Ishikawa (cell line): ENCODE data around the gene CBX4.
A peak's percentile ranks its signal among the peaks of the same experiment; 100 is the strongest.

ENCODE experiments used
- CEBPB ChIP-seq: IDR thresholded peaks from 2 replicates; pipeline ENCODE4 v1.6.1; 2012
- CREB1 ChIP-seq: IDR thresholded peaks from 2 replicates; pipeline ENCODE4 v1.6.1; 2012; ENCODE audit warnings: low read depth
- EGR1 ChIP-seq: IDR thresholded peaks from 2 replicates; pipeline ENCODE4 v1.6.1; 2012
- EP300 ChIP-seq: IDR thresholded peaks from 2 replicates; pipeline ENCODE4 v1.6.1; 2012; ENCODE audit warnings: borderline replicate concordance
- FOXM1 ChIP-seq: IDR thresholded peaks from 2 replicates; pipeline ENCODE4 v1.6.1; 2012; ENCODE audit warnings: low read depth, borderline replicate concordance
- MAX ChIP-seq: IDR thresholded peaks from 2 replicates; pipeline ENCODE4 v1.6.1; 2012
- NFIC ChIP-seq: IDR thresholded peaks from 2 replicates; pipeline ENCODE4 v1.6.1; 2012
- RAD21 ChIP-seq: IDR thresholded peaks from 2 replicates; pipeline ENCODE4 v1.6.1; 2012; ENCODE audit warnings: low read depth
- REST ChIP-seq: IDR thresholded peaks from 2 replicates; pipeline ENCODE4 v1.6.1; 2012; ENCODE audit warnings: low read depth, mild to moderate bottlenecking
- TAF1 ChIP-seq: IDR thresholded peaks from 2 replicates; pipeline ENCODE4 v1.6.1; 2012; ENCODE audit warnings: low read depth, mild to moderate bottlenecking
- TCF12 ChIP-seq: IDR thresholded peaks from 2 replicates; pipeline ENCODE4 v1.6.1; 2012; ENCODE audit warnings: low read depth
- TEAD4 ChIP-seq: IDR thresholded peaks from 2 replicates; pipeline ENCODE4 v1.6.1; 2012
- YY1 ChIP-seq: IDR thresholded peaks from 2 replicates; pipeline ENCODE4 v1.6.1; 2012; ENCODE audit warnings: low read depth
- ZBTB7A ChIP-seq: IDR thresholded peaks from 2 replicates; pipeline ENCODE4 v1.6.1; 2012; ENCODE audit warnings: low read depth
- TF ChIP-seq, protein P1 (sequence below): IDR thresholded peaks from 2 replicates; pipeline ENCODE4 v1.6.1; 2012

CBX4 gene

DNA sequence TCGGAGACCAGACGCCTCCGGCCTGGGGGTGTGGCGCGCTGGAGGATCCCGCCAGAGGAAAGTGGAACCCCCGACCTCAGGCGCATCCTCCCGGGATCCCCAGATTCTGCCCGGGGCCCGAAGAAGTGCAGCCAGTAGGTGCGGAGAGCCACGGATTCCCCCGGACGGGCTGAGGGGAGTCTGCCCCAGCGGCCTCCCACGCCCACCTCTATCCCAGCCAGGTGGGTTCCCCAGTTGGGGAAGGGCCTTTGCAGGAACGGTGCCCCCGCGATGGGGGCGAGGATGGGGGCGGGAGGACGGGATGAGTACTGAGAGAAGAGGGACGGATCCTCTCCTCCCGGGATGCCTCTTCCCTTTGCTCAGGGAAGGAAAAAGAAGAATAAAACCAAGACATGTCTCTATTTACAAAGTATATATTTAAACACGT is 47.5 kb downstream of the CBX4 start:
- TF ChIP-seq TEAD4 (no peak), NFIC (no peak), FOXM1 (no peak), MAX (no peak), CREB1 (no peak), YY1 (no peak), ZBTB7A (no peak)

GRCh38 chr17:79790805-79791734 is 48.2 kb downstream of the CBX4 start:
- no peak for TF ChIP-seq EP300
- no peak for TF ChIP-seq CREB1
- TF ChIP-seq TEAD4 = no peak
- no peak for TF ChIP-seq NFIC
- TF ChIP-seq MAX = no peak
- no peak for TF ChIP-seq CEBPB
- no peak for TF ChIP-seq TAF1
- no peak for TF ChIP-seq YY1
- TF ChIP-seq REST = no peak
- TF ChIP-seq RAD21 = no peak
- no peak for TF ChIP-seq ZBTB7A
- TF ChIP-seq, protein P1, sequence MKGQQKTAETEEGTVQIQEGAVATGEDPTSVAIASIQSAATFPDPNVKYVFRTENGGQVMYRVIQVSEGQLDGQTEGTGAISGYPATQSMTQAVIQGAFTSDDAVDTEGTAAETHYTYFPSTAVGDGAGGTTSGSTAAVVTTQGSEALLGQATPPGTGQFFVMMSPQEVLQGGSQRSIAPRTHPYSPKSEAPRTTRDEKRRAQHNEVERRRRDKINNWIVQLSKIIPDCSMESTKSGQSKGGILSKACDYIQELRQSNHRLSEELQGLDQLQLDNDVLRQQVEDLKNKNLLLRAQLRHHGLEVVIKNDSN = no peak
- no peak for TF ChIP-seq FOXM1
- no peak for TF ChIP-seq EGR1
- TF ChIP-seq TCF12 = no peak

DNA sequence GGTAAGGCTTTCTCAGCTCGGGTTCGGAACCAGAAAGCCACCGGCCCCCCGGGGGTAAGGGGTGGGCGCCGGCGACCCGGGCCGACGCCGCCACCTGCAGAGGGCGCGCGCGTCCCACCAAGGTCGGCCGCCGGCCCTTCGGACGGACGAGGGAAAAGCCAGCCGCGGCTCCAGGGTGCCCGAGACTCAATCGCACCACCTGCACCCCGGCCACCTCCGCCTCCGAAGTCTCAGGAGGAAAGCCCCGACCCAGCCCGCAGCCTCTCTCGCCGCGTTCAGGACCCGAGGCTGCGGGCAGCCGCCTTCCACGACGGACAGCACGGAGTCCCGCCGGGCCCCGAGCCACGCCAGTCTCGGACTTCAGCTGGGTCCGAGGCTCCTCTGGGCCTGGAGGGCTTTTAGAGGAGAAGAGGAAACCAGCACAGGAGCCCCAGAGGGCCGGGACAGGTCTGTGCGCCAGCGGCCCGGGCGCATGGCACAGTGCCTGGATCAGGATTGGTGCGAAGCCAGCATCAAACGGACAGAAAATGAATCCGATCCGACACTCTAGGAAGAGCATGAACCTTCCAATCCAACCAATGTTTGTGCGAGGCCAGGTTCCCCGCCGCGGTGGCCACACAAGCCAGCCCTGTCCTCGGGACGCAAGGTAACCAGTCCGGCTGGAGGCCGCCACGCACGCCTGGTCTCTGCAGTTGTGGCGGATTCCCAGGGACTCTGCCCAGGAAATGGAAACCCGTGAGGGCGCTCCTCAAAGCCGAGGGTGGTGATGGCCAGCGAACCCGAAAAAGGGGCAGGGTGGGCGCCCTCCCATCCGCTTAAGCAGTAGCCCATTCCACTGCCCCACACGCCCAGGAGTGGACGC is 49.1 kb downstream of the CBX4 start:
- TF ChIP-seq NFIC (no peak), ZBTB7A (peak; percentile 89), MAX (no peak), TEAD4 (no peak), RAD21 (peak; percentile 68; the same call in 1 of the 2 replicates), TAF1 (no peak), EP300 (no peak), FOXM1 (no peak)
- TF ChIP-seq, protein P1 = no peak

DNA sequence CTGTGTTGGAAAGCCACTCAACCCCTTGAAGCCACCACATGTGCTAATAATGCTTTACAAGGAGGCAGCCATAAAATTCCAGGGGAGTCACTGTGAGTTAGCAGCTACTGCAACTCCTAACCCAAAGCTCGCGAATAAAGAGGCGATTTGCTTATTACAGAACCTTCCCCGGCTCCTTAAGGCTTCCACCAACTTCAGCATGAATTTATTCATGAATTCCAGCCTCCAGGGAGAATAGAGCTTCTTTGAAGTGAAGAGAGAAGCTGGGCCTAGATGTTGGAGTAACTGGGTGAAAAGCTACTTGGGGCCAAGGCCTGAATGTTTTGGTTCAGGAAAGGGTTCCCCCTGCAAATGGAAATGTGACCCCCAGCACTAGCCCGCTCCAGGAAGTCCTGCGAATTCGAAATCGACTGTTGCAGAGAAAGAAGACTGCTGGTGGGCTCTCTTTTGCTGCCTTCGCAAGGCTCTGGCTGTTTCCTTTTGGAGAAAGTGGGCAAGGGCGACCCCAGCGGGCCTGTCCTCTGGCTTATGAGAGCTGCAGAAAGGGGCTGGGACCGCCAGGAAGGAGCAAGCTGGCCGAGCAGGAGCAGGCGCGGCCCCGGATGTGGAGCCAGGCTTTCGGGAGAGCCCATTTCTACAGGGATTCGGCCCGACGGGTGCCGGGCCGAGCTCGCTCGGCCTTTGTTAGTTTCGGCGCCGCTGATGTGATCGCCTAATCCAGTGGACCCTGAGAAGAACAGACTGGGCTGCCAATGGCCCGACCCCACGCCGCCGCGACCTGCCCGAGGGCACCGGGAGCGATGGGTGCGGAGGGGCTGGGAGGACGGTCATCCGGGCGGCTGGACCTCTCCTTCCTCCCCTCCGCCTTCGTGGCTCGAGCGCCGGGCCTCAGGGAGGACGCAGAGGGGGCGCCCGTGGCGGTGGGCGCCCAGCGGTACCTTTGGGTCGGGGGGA is 50.0 kb downstream of the CBX4 start:
- TF ChIP-seq, protein P1 = no peak
- no peak for TF ChIP-seq EGR1
- TF ChIP-seq NFIC = no peak
- TF ChIP-seq TAF1 = no peak
- no peak for TF ChIP-seq RAD21
- no peak for TF ChIP-seq REST
- no peak for TF ChIP-seq CREB1
- TF ChIP-seq FOXM1 = no peak
